Loucy (cell line): ENCODE results near the gene NDST4.

Source experiments
- CTCF ChIP-seq: fragments of 200-600 bp; sonication (generic); conservative IDR thresholded peaks from 2 replicates; pipeline ENCODE4 v1.5.1; 2014; ENCODE audit warnings: mild to moderate bottlenecking, antibody characterized with exemption, low read length
- EZH2phosphoT487 ChIP-seq: fragments of 200-600 bp; IDR thresholded peaks from 2 replicates; pipeline ENCODE4 v1.6.1; 2018; ENCODE audit warnings: antibody characterized with exemption, mild to moderate bottlenecking, moderate library complexity, borderline replicate concordance

DNA sequence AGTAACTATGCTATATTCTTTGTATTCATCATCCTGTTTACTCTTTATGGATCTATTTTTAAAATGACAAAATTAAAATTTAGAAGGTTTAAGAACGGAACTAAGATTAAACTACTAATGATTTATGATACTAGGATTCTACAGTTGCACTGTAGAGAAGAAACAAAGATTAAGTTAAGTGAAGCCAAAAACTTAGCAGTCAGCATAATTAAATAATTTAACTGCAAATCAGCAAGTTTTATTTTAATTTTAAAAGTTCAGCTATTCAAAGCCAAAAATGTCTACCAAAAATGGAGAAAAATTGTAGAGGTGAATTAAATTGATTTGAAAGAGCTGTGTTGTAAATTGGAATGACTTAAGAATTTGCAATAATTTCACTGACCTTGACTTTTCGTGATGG is 30.8 kb downstream of the NDST4 start:
- TF ChIP-seq CTCF (no peak), EZH2phosphoT487 (no peak)
